Measurements from ENCODE around the gene GSTCD.

Gene GSTCD

DNA sequence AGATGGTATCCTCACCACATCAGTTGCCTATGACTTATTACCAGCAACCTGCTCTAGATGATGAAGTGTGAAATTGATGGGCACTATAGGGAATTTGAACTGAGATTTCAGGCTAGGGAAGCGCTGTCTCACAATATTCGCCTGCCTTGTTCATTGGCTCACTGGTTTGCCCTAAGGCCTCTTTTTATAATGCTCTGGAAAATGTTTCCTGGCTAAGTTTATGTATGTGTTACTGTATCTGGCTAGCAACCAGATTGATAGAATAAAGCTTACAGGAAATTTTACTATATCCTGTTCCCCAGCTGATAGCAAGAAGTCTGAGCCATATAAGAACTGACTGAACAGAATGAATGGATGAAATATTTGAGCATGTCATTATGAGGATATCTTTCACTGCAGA, 71.6 kb downstream of the GSTCD start:
- no peak overlapping the region for H3K4me3 ChIP-seq (ENCODE audit: low read length, poor library complexity, severe bottlenecking)
- H3K4me2 ChIP-seq (ENCODE audit: low read depth, low read length, poor library complexity, severe bottlenecking), result no peak overlapping the region
- no peak overlapping the region for H3K9ac ChIP-seq (ENCODE audit: low read depth, low read length, poor library complexity, severe bottlenecking)
- no peak overlapping the region for H2AFZ ChIP-seq (ENCODE audit: low read length)
- H3K36me3 ChIP-seq (ENCODE audit: insufficient read depth, low read length), result no peaks in the 10 kb centered on the region
- H3K79me2 ChIP-seq (ENCODE audit: insufficient read depth, low read length), result no peaks in the 10 kb centered on the region
- TF ChIP-seq, protein P1, sequence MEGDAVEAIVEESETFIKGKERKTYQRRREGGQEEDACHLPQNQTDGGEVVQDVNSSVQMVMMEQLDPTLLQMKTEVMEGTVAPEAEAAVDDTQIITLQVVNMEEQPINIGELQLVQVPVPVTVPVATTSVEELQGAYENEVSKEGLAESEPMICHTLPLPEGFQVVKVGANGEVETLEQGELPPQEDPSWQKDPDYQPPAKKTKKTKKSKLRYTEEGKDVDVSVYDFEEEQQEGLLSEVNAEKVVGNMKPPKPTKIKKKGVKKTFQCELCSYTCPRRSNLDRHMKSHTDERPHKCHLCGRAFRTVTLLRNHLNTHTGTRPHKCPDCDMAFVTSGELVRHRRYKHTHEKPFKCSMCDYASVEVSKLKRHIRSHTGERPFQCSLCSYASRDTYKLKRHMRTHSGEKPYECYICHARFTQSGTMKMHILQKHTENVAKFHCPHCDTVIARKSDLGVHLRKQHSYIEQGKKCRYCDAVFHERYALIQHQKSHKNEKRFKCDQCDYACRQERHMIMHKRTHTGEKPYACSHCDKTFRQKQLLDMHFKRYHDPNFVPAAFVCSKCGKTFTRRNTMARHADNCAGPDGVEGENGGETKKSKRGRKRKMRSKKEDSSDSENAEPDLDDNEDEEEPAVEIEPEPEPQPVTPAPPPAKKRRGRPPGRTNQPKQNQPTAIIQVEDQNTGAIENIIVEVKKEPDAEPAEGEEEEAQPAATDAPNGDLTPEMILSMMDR (conservative IDR thresholded peaks at IDR 0.05; ENCODE audit: low read length), result no peak
- TF ChIP-seq EZH2phosphoT487 (IDR thresholded peaks at IDR 0.05; ENCODE audit: borderline replicate concordance), result no peak
- no peaks in the 10 kb centered on the region for H3F3A ChIP-seq (ENCODE audit: low read depth)
- no peaks in the 10 kb centered on the region for H3K9me3 ChIP-seq (ENCODE audit: insufficient read depth, low read depth, low read length)
- H3K27me3 ChIP-seq (ENCODE audit: insufficient read depth, low read length, poor library complexity, severe bottlenecking), result no peaks in the 10 kb centered on the region
- H3K9me2 ChIP-seq (replicated peaks; ENCODE audit: low read depth, low read length), result no peaks in the 10 kb centered on the region
- no peaks in the 10 kb centered on the region for H4K20me1 ChIP-seq (ENCODE audit: insufficient read depth, low read length, poor library complexity, severe bottlenecking)
- no peaks in the 10 kb centered on the region for H3K4me1 ChIP-seq (ENCODE audit: insufficient read depth, low read length, poor library complexity, severe bottlenecking)

DNA sequence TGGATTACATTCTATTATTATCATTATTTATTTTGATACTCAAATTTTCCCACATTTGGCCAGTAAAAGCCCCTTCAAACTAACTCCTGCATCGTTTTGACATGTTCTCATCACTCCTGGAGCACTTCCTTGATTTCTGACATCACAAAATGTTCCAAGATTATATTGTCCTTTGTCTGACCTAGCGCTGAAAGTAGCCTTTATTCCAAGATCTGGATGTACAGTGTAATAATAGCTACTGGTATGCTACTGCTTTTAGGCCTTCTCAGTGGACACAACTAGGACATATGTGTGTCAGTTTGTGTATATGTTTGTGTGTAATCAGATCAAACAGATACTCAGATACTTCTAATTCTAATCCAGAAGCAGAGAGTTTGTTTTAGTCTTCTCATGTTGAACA, 76.2 kb downstream of the GSTCD start:
- Histone ChIP-seq H2AFZ (ENCODE audit: low read length) (no peak overlapping the region), H3K4me2 (ENCODE audit: low read depth, low read length, poor library complexity, severe bottlenecking) (no peak overlapping the region), H3K79me2 (ENCODE audit: insufficient read depth, low read length) (no peaks in the 10 kb centered on the region), H3K9ac (ENCODE audit: low read depth, low read length, poor library complexity, severe bottlenecking) (no peak overlapping the region), H3K4me1 (ENCODE audit: insufficient read depth, low read length, poor library complexity, severe bottlenecking) (no peaks in the 10 kb centered on the region), H3K36me3 (ENCODE audit: insufficient read depth, low read length) (no peaks in the 10 kb centered on the region), H4K20me1 (ENCODE audit: insufficient read depth, low read length, poor library complexity, severe bottlenecking) (no peaks in the 10 kb centered on the region), H3K4me3 (ENCODE audit: low read length, poor library complexity, severe bottlenecking) (no peak overlapping the region), H3K27me3 (ENCODE audit: insufficient read depth, low read length, poor library complexity, severe bottlenecking) (no peaks in the 10 kb centered on the region), H3F3A (ENCODE audit: low read depth) (no peaks in the 10 kb centered on the region), H3K9me3 (ENCODE audit: insufficient read depth, low read depth, low read length) (no peaks in the 10 kb centered on the region), H3K9me2 (replicated peaks; ENCODE audit: low read depth, low read length) (no peaks in the 10 kb centered on the region)
- no peak for TF ChIP-seq EZH2phosphoT487 (IDR thresholded peaks at IDR 0.05; ENCODE audit: borderline replicate concordance)
- TF ChIP-seq, protein P1 (conservative IDR thresholded peaks at IDR 0.05; ENCODE audit: low read length), result no peak

DNA sequence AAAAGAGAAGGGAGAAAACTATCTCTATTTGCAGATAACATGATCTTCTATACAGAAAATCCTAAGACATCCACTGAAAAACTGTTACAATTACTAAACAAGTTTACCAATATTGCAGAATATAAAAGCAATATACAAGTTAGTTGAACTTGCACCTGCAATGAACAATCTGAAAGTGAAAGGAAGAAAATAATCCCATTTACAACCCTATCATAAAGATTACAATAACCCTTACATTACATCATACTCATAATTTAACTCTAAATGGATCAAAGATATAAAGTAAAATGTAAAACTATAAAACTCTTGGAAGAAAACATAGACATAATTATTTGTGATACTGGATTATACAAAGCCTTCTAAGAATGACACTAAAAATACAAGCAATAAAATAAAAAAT, 77.2 kb downstream of the GSTCD start:
- Histone ChIP-seq H3K36me3 (ENCODE audit: insufficient read depth, low read length) (no peaks in the 10 kb centered on the region), H3F3A (ENCODE audit: low read depth) (no peaks in the 10 kb centered on the region), H3K27me3 (ENCODE audit: insufficient read depth, low read length, poor library complexity, severe bottlenecking) (no peaks in the 10 kb centered on the region), H4K20me1 (ENCODE audit: insufficient read depth, low read length, poor library complexity, severe bottlenecking) (no peaks in the 10 kb centered on the region), H3K79me2 (ENCODE audit: insufficient read depth, low read length) (no peaks in the 10 kb centered on the region), H3K4me1 (ENCODE audit: insufficient read depth, low read length, poor library complexity, severe bottlenecking) (no peaks in the 10 kb centered on the region), H3K4me2 (ENCODE audit: low read depth, low read length, poor library complexity, severe bottlenecking) (peak overlapping the region; percentile 34), H3K4me3 (ENCODE audit: low read length, poor library complexity, severe bottlenecking) (no peak overlapping the region), H3K9me2 (replicated peaks; ENCODE audit: low read depth, low read length) (no peaks in the 10 kb centered on the region), H2AFZ (ENCODE audit: low read length) (no peak overlapping the region), H3K9me3 (ENCODE audit: insufficient read depth, low read depth, low read length) (no peaks in the 10 kb centered on the region), H3K9ac (ENCODE audit: low read depth, low read length, poor library complexity, severe bottlenecking) (no peak overlapping the region)
- TF ChIP-seq, protein P1 (conservative IDR thresholded peaks at IDR 0.05; ENCODE audit: low read length), result no peak
- no peak for TF ChIP-seq EZH2phosphoT487 (IDR thresholded peaks at IDR 0.05; ENCODE audit: borderline replicate concordance)

Data from Loucy (cell line).